Colonic mucosa (tissue), 4 donors: Measurements from ENCODE around the gene FGD1. TPM values are rescaled to one million over a fixed set of nuclear protein-coding genes. Genes with fewer than 3 reads are reported as not detected.

Experiments used
- DNase-seq: peaks from one replicate; pipeline ENCODE4 v3.0.0-alpha.2; 2020
- H3K27ac ChIP-seq: fragments of 200-600 bp; one replicate; pipeline ENCODE4 v1.8.0; 2021
- H3K27me3 ChIP-seq: fragments of 200-600 bp; one replicate; pipeline ENCODE4 v1.8.0; 2021
- H3K36me3 ChIP-seq: fragments of 200-600 bp; one replicate; pipeline ENCODE4 v1.8.0; 2021
- H3K4me1 ChIP-seq: fragments of 200-600 bp; one replicate; pipeline ENCODE4 v1.8.0; 2021; ENCODE audit warnings: mild to moderate bottlenecking
- H3K4me3 ChIP-seq: fragments of 200-600 bp; one replicate; pipeline ENCODE4 v1.8.0; 2021
- H3K9ac ChIP-seq, 2 donors: one replicate each; pipeline ENCODE4 v1.7.0; 2013; ENCODE audit warnings: control low read depth in 2 of 2, low read depth in 2 of 2, low read length in 2 of 2
- H3K9me3 ChIP-seq: fragments of 200-600 bp; one replicate; pipeline ENCODE4 v1.8.0; 2021
- intact Hi-C: fragments of 100-400 bp; cut with DNase I; formaldehyde crosslinking; loops from one replicate; pipeline ENCODE4 v1.14.1; 2022
- total RNA-seq, 2 donors: library from RNA; stranded (reverse); fragmentation: NEBNext Ultra II Directional in 1 of 2; extraction: Animal tissue kit (Norgen Biotek cat#: 25700) in 1 of 2; gene quantifications; one replicate each; pipeline ENCODE4 v1.2.1, GENCODE V29; 2021
- TF ChIP-seq, protein P1 (sequence below): fragments of 200-600 bp; IDR thresholded peaks from one replicate; pipeline ENCODE4 v1.8.0; 2022; ENCODE audit warnings: antibody characterized with exemption, mild to moderate bottlenecking
- donor health status: healthy.
- donor health status: DM: no; HTN: no; CAD: no.
- donor health status: DM: no; HTN: no; CAD: no.

FGD1 gene
- total RNA-seq, 2 donors from 2014 or later = 4.9 to 5.5 TPM

GRCh38 chrX:54415534-54416350, 80.3 kb downstream of the FGD1 start:
- H3K4me1 ChIP-seq = no peaks in the 10 kb centered on the region
- no peak overlapping the region for H3K9ac ChIP-seq
- no peak overlapping the region for H3K27ac ChIP-seq
- no peaks in the 10 kb centered on the region for H3K9me3 ChIP-seq
- TF ChIP-seq, protein P1, sequence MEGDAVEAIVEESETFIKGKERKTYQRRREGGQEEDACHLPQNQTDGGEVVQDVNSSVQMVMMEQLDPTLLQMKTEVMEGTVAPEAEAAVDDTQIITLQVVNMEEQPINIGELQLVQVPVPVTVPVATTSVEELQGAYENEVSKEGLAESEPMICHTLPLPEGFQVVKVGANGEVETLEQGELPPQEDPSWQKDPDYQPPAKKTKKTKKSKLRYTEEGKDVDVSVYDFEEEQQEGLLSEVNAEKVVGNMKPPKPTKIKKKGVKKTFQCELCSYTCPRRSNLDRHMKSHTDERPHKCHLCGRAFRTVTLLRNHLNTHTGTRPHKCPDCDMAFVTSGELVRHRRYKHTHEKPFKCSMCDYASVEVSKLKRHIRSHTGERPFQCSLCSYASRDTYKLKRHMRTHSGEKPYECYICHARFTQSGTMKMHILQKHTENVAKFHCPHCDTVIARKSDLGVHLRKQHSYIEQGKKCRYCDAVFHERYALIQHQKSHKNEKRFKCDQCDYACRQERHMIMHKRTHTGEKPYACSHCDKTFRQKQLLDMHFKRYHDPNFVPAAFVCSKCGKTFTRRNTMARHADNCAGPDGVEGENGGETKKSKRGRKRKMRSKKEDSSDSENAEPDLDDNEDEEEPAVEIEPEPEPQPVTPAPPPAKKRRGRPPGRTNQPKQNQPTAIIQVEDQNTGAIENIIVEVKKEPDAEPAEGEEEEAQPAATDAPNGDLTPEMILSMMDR = no peak
- H3K4me3 ChIP-seq = no peak overlapping the region
- no peaks in the 10 kb centered on the region for H3K36me3 ChIP-seq
- H3K27me3 ChIP-seq = no peaks in the 10 kb centered on the region
- intact Hi-C loops = no loop called here
- no peak for DNase-seq

DNA sequence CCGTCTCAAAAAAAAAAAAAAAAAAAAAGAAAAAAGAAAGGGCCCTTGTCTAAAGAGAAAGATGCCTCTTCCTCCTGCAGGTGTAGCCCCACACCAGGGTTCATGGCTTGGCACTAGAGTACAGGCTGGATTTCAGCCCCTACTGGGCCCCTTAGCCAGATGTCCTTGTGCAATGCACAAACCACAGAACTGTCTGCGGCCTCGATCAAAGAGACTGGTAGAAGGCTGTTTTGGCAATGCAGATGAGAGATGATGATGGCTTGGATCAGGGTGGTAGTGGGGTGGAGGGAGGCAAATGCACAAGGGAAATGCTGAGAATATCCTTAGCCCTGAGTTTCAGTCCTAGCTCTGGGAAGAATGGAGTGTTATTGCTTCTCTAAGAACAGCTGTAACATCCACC, 82.3 kb downstream of the FGD1 start:
- TF ChIP-seq, protein P1 = no peak
- Histone ChIP-seq H3K4me1 (no peaks in the 10 kb centered on the region), H3K27me3 (no peaks in the 10 kb centered on the region), H3K4me3 (no peak overlapping the region), H3K27ac (no peak overlapping the region), H3K36me3 (no peaks in the 10 kb centered on the region), H3K9me3 (no peaks in the 10 kb centered on the region), H3K9ac (no peak overlapping the region)
- DNase-seq = no peak
- intact Hi-C loops = no loop called here

GRCh38 chrX:54411732-54412131, 84.3 kb downstream of the FGD1 start:
- Histone ChIP-seq H3K4me1 (no peaks in the 10 kb centered on the region), H3K9ac (no peak overlapping the region), H3K9me3 (no peaks in the 10 kb centered on the region), H3K27ac (no peak overlapping the region), H3K27me3 (no peaks in the 10 kb centered on the region), H3K4me3 (no peak overlapping the region), H3K36me3 (no peaks in the 10 kb centered on the region)
- DNase-seq = no peak
- TF ChIP-seq, protein P1 = no peak
- intact Hi-C loops = no loop called here

- H3K4me3 ChIP-seq = no peak overlapping the region
- intact Hi-C loops = no loop called here
- H3K27me3 ChIP-seq = no peaks in the 10 kb centered on the region
- TF ChIP-seq, protein P1 = no peak
- no peaks in the 10 kb centered on the region for H3K9me3 ChIP-seq
- H3K36me3 ChIP-seq = no peaks in the 10 kb centered on the region
- no peak overlapping the region for H3K9ac ChIP-seq
- no peak overlapping the region for H3K27ac ChIP-seq
- no peaks in the 10 kb centered on the region for H3K4me1 ChIP-seq
- DNase-seq = no peak
Observed at GRCh38 chrX:54407266-54407665, 88.8 kb downstream of the FGD1 start.

DNA sequence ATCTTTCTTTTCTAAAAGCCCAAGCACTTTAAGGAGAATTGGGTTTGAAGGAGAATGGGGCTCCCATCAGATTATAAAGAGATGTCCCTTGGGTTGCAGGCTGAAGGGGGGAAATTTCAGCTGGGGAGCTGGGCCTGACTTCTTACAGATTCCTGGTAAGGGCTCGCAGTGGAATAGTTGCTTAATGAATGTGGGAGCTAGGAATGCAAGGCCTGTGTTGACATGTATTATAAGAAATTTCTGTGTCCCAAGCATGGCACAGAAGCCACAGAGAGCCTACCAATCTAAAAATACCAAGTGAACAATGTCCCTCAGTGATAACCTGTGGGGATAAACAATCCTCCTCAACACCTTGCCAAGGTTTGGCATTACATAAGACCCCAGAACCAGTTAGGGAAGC, 98.9 kb downstream of the FGD1 start:
- Histone ChIP-seq H3K27me3 (no peaks in the 10 kb centered on the region), H3K4me3 (no peak overlapping the region), H3K36me3 (no peaks in the 10 kb centered on the region), H3K9ac (no peak overlapping the region), H3K9me3 (no peaks in the 10 kb centered on the region), H3K27ac (no peak overlapping the region), H3K4me1 (no peaks in the 10 kb centered on the region)
- TF ChIP-seq, protein P1 = no peak
- intact Hi-C loops = no loop called here
- no peak for DNase-seq

Other genes with a start within 250 kb of the FGD1 start
- under 1 TPM; 0.12 to 0.24 TPM for gene WNK3, start 138.2 kb downstream of the FGD1 start, total RNA-seq
- gene TSR2, start 55.8 kb downstream of the FGD1 start, total RNA-seq = 10 to 100 TPM; 32.9 to 44.5 TPM
- gene GNL3L, start 34.0 kb upstream of the FGD1 start, total RNA-seq = 10 to 100 TPM; 23.5 to 38.3 TPM